CD4-positive, alpha-beta T cell (primary cell): ENCODE measurements around the gene TBRG1. TPM values are rescaled to one million over a fixed set of nuclear protein-coding genes. Genes with fewer than 3 reads are reported as not detected.

Experiments used
- ATAC-seq: fragments of 200-7000 bp; cut with Tn5 transposase; one replicate; pipeline ENCODE4 v1.10.0; 2022; ENCODE audit warnings: mild to moderate bottlenecking; ENCODE audit not compliant: poor library complexity
- CTCF ChIA-PET: fragments of 350-600 bp; sonication (Branson Sonifier 250); formaldehyde crosslinking; loops from one replicate; lab custom pipeline; 2021; ENCODE audit warnings: antibody characterized with exemption, inconsistent platforms; lab: Charles Lee
- POLR2A ChIA-PET: fragments of 350-600 bp; sonication (Branson Sonifier 250); formaldehyde crosslinking; loops from one replicate; lab custom pipeline; 2021; ENCODE audit warnings: antibody characterized with exemption, inconsistent platforms; lab: Charles Lee
- DNase-seq, 14 experiments: peaks; one replicate each; pipeline ENCODE4 v3.0.0-alpha.2; 2013 to 2020; ENCODE audit warnings: mixed read lengths in 2 of 14
- H3K27ac ChIP-seq, 2 donors: one replicate each; pipeline versions ENCODE4 v1.5.1 to v1.7.0; 2013; ENCODE audit warnings: low read length in 2 of 2, low read depth in 1 of 2, mild to moderate bottlenecking in 1 of 2
- H3K27me3 ChIP-seq, 2 experiments: 1 replicate in 1 of 2; 2 replicates in 1 of 2; pipeline versions ENCODE4 v1.6.1 to v1.7.0; 2013; ENCODE audit warnings: low read length in 2 of 2, control low read depth in 1 of 2, mild to moderate bottlenecking in 1 of 2, moderate library complexity in 1 of 2; ENCODE audit not compliant: insufficient read depth in 2 of 2, control insufficient read depth in 1 of 2
- H3K36me3 ChIP-seq: one replicate; pipeline ENCODE4 v1.6.1; 2013; ENCODE audit warnings: low read length, control low read depth; ENCODE audit not compliant: insufficient read depth
- H3K4me1 ChIP-seq: one replicate; pipeline ENCODE4 v1.6.1; 2013; ENCODE audit warnings: low read length, control low read depth; ENCODE audit not compliant: insufficient read depth
- H3K4me3 ChIP-seq: one replicate; pipeline ENCODE4 v1.5.1; 2013; ENCODE audit warnings: mild to moderate bottlenecking, low read length, moderate library complexity
- H3K9me3 ChIP-seq, 2 experiments: 1 replicate in 1 of 2; 2 replicates in 1 of 2; pipeline versions ENCODE4 v1.6.1 to v1.7.0; 2013; ENCODE audit warnings: low read length in 2 of 2, mild to moderate bottlenecking in 2 of 2, control low read depth in 1 of 2, moderate library complexity in 1 of 2; ENCODE audit not compliant: control insufficient read depth in 1 of 2, insufficient read depth in 1 of 2
- H3K27ac Mint-ChIP-seq: one replicate; pipeline ENCODE4 v1.8.0; 2020; ENCODE audit warnings: mixed read lengths
- H3K27me3 Mint-ChIP-seq: one replicate; pipeline ENCODE4 v1.8.0; 2021; ENCODE audit warnings: mixed read lengths
- H3K36me3 Mint-ChIP-seq: one replicate; pipeline ENCODE4 v1.8.0; 2021; ENCODE audit warnings: low read depth, mixed read lengths
- H3K4me1 Mint-ChIP-seq: one replicate; pipeline ENCODE4 v1.8.0; 2021; ENCODE audit warnings: low read depth, mixed read lengths
- H3K4me3 Mint-ChIP-seq: one replicate; pipeline ENCODE4 v1.8.0; 2020; ENCODE audit warnings: mild to moderate bottlenecking, mixed read lengths
- H3K9me3 Mint-ChIP-seq: one replicate; pipeline ENCODE4 v1.8.0; 2020; ENCODE audit warnings: mixed read lengths
- intact Hi-C, 2 experiments: fragments of 100-400 bp; cut with DNase I in 1 of 2; cut with micrococcal nuclease in 1 of 2; formaldehyde crosslinking; loops; one replicate each; pipeline versions ENCODE4 v1.15.1 to v1.9.0; 2023 to 2025; cut with DNase I, micrococcal nuclease
- total RNA-seq, 174 experiments: library from RNA in 2 of 174; stranded (reverse) in 2 of 174; gene quantifications; one replicate each; pipeline ENCODE4 v1.2.3 and lab custom pipeline; 2021 to 2026
- TF ChIP-seq, protein P1 (sequence below): fragments of 200-600 bp; IDR thresholded peaks from one replicate; pipeline ENCODE4 v1.8.0; 2022; ENCODE audit warnings: antibody characterized with exemption, mild to moderate bottlenecking

TBRG1 gene
- total RNA-seq, 2 experiments from 2014 or later, result 62.4 to 65.9 TPM

DNA sequence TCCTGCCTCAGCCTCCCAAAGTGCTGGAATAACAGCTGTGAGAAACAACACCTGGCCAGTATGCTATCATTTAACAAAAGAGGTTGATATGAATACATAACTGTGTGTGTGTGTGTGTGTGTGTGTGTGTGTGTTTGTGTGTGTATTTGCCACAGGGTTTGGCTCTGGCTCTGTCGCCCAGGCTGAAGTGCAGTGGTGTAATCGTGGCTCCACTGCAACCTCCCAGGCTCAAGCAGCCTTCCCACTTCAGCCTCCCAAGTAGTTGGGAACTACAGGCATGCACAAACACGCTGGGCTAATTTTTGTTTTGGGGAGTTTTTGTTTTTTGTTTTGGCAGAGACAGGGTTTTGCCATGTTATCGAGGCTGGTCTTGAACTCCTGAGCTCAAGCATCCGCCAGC lies 55.8 kb downstream of the TBRG1 start:
- ChIA-PET POLR2A (interaction anchor here (1.1 kb wide), 1 partner anchor 68 kb away, joined by 3 read pairs; no protein-coding TSS in a partner anchor), CTCF (interaction anchor here (1.1 to 1.7 kb wide), 2 partner anchors 9 to 17 kb away, joined by 3 to 4 read pairs; no protein-coding TSS in a partner anchor)
- DNase-seq (no peak), ATAC-seq (no peak)
- no peak overlapping the region for H3K4me3 ChIP-seq
- H3K4me1 ChIP-seq, result peaks cover 9% of the 10 kb centered on the region
- no peaks in the 10 kb centered on the region for H3K36me3 ChIP-seq
- H3K27me3 ChIP-seq, result no peaks in the 10 kb centered on the region
- H3K27ac ChIP-seq, result no peak overlapping the region
- H3K27me3 Mint-ChIP-seq, result no peaks in the 10 kb centered on the region
- intact Hi-C loops, result loop anchor here in 1 of 2 experiments (10.0 kb wide), 1 partner anchor 1206 kb away; the partner anchor contains the start of gene HYLS1
- H3K4me3 Mint-ChIP-seq, result no peak overlapping the region
- H3K9me3 ChIP-seq, result peaks cover 0 to 17% of the 10 kb centered on the region in 2 experiments
- TF ChIP-seq, protein P1, sequence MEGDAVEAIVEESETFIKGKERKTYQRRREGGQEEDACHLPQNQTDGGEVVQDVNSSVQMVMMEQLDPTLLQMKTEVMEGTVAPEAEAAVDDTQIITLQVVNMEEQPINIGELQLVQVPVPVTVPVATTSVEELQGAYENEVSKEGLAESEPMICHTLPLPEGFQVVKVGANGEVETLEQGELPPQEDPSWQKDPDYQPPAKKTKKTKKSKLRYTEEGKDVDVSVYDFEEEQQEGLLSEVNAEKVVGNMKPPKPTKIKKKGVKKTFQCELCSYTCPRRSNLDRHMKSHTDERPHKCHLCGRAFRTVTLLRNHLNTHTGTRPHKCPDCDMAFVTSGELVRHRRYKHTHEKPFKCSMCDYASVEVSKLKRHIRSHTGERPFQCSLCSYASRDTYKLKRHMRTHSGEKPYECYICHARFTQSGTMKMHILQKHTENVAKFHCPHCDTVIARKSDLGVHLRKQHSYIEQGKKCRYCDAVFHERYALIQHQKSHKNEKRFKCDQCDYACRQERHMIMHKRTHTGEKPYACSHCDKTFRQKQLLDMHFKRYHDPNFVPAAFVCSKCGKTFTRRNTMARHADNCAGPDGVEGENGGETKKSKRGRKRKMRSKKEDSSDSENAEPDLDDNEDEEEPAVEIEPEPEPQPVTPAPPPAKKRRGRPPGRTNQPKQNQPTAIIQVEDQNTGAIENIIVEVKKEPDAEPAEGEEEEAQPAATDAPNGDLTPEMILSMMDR, result no peak
- H3K36me3 Mint-ChIP-seq, result peaks cover 18% of the 10 kb centered on the region
- peaks cover 15% of the 10 kb centered on the region for H3K4me1 Mint-ChIP-seq
- no peak overlapping the region for H3K27ac Mint-ChIP-seq
- peaks cover 7% of the 10 kb centered on the region for H3K9me3 Mint-ChIP-seq

DNA sequence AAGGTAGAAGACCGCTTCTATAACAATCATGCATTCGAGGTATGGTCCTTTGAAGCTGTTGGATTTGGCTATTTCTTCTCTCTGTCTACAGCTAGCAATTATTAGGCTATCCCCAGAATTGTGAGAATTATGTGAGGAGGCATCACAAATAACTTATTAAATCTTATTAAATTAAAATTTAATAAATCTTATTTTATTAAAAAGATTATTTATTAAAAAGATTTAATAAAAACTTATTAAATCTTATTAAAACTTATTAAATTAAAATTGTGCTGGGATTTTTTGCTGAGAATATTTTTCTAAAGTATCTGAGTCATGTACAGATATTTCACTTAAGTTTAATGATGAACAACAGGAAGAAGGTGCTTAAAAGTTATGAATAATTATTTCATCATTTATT lies 58.8 kb downstream of the TBRG1 start:
- Mint-ChIP-seq H3K27me3 (no peaks in the 10 kb centered on the region), H3K4me3 (no peak overlapping the region), H3K9me3 (peaks cover 7% of the 10 kb centered on the region), H3K36me3 (peaks cover 24% of the 10 kb centered on the region), H3K27ac (no peak overlapping the region), H3K4me1 (no peaks in the 10 kb centered on the region)
- H3K27ac ChIP-seq, result no peak overlapping the region
- H3K4me1 ChIP-seq, result no peaks in the 10 kb centered on the region
- ChIA-PET POLR2A (no interaction called here), CTCF (no interaction called here)
- H3K27me3 ChIP-seq, result no peaks in the 10 kb centered on the region
- ATAC-seq (no peak), DNase-seq (no peak)
- H3K9me3 ChIP-seq, result peaks cover 7 to 24% of the 10 kb centered on the region in 2 experiments
- no peaks in the 10 kb centered on the region for H3K36me3 ChIP-seq
- H3K4me3 ChIP-seq, result no peak overlapping the region
- intact Hi-C loops, result no loop called here
- TF ChIP-seq, protein P1, result no peak

DNA sequence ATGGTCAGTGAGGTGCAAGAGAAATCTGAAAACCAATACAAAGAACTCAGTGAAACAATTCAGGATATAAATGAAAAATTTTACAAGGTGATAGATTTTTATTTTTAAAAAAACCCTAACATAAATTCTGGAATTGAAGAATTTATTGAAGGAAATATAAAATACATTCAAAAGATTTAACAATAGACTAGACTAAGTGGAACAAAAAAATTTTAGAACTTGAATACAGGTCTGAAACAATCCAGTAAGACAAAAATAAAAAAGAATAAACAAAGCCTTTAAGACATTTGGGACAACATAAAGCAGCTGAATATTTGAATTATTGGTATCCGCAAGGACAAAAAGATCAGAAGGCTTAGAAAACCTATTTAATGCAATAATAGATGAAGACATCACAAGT lies 59.8 kb downstream of the TBRG1 start:
- Mint-ChIP-seq H3K27ac (no peak overlapping the region), H3K4me3 (no peak overlapping the region), H3K27me3 (peaks cover 6% of the 10 kb centered on the region), H3K9me3 (peaks cover 12% of the 10 kb centered on the region), H3K36me3 (peaks cover 24% of the 10 kb centered on the region), H3K4me1 (no peaks in the 10 kb centered on the region)
- Histone ChIP-seq H3K36me3 (no peaks in the 10 kb centered on the region), H3K4me1 (no peaks in the 10 kb centered on the region), H3K27me3 (no peaks in the 10 kb centered on the region), H3K4me3 (no peak overlapping the region), H3K27ac (no peak overlapping the region), H3K9me3 (peaks cover 7 to 24% of the 10 kb centered on the region in 2 experiments)
- TF ChIP-seq, protein P1, result no peak
- DNase-seq (no peak), ATAC-seq (no peak)
- intact Hi-C loops, result no loop called here
- CTCF ChIA-PET, result no interaction called here
- POLR2A ChIA-PET, result no interaction called here

Other genes starting within 250 kb of the TBRG1 start
- not detected for gene OR8B2, start 238.4 kb upstream of the TBRG1 start, total RNA-seq
- gene OR8B3, start 223.8 kb upstream of the TBRG1 start, total RNA-seq, result not detected
- not detected for gene OR8B4, start 198.0 kb upstream of the TBRG1 start, total RNA-seq
- not detected for gene OR8B8, start 177.2 kb upstream of the TBRG1 start, total RNA-seq
- not detected for gene OR8B12, start 79.2 kb upstream of the TBRG1 start, total RNA-seq
- not detected for gene OR8A1, start 52.9 kb upstream of the TBRG1 start, total RNA-seq
- gene PANX3, start 11.4 kb upstream of the TBRG1 start, total RNA-seq, result not detected
- gene SIAE, start 50.9 kb downstream of the TBRG1 start, total RNA-seq, result 1 to 10 TPM; 4.5 to 5.6 TPM
- under 1 TPM in 1 of 2 experiments, not detected in 1; 0.16 TPM for gene SPA17, start 51.0 kb downstream of the TBRG1 start, total RNA-seq
- 1 to 10 TPM in 1 of 2 experiments, under 1 TPM in 1; 0.84 to 1.4 TPM for gene NRGN, start 117.1 kb downstream of the TBRG1 start, total RNA-seq
- under 1 TPM in 1 of 2 experiments, not detected in 1; 0.28 TPM for gene VSIG2, start 129.4 kb downstream of the TBRG1 start, total RNA-seq
- under 1 TPM; 0.38 to 0.64 TPM for gene ESAM, start 139.4 kb downstream of the TBRG1 start, total RNA-seq
- gene MSANTD2, start 177.5 kb downstream of the TBRG1 start, total RNA-seq, result 1 to 10 TPM; 4.2 to 5.1 TPM
- gene ROBO3, start 242.6 kb downstream of the TBRG1 start, total RNA-seq, result 10 to 100 TPM; 26.2 to 27.2 TPM